NCI-H526 (cell line): ENCODE results near the gene PNLIPRP3.

ENCODE experiments used
- DNase-seq, 2 experiments: peaks; one replicate each; lab custom pipeline; 2025; lab: John Stamatoyannopoulos, UW

The PNLIPRP3 gene

DNA sequence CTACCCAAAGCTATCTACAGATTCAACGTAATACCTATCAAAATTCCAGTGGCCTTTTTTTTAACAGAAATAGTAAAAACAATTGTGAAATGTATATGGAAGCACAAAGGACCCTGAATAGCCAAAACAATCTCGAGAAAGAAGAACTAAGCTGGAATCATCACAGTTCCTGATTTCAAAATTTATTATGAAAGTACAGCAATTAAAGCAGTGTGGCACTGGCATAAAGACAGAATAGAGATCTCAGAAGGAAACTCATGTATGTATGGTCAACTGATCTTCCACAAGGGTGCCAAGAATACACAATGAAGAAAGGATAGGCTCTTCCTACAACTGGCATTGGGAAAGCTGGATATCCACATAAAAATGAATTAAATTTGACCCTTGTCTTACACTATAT, 23.2 kb downstream of the PNLIPRP3 start:
- no peak for DNase-seq

DNA sequence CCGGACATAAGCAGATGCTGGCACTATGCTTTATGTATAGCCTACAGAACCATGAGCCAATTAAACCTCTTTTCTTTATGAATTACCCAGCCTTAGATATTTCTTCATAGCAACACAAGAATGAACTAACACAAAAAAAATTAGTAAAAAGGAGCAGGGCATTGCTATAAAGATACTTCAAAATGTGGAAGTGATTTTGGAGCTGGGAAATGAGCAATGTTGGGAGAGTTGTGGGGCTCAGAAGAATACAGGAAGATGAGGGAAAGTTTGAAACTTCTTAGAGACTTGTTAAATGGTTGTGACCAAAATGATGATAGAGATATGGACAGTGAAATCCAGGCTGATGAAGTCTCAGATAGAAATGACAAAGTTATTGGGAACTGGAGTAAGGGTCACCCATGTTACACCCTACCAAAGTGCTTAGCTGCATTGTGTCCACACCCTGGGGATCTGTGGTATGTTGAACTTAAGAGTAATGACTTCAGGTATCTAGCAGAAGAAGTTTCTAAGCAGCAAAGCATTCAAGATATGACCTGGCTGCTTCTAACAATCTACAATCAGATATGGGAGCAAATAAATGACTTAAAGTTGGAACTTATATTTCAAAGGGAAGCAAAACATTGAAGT, 24.2 kb downstream of the PNLIPRP3 start:
- DNase-seq, result no peak

DNA sequence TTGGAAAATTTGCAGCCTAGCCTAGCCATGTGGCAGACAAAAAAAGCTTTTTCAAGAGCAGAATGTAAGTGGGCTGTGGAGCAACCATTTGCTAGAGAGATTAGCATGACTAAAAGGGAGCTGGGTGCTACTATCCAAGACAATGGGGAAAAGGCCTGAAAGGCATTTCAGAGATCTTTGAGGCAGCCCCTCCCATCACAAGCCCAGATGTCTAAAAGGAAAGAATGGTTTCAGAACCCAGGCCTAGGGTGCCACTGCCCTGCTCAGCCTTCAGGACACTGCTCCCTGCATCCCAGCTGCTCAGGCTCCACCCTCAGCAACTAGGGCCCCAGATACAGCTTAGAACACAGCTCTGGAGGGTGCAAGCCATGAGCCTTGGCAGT, 24.7 kb downstream of the PNLIPRP3 start:
- no peak for DNase-seq

DNA sequence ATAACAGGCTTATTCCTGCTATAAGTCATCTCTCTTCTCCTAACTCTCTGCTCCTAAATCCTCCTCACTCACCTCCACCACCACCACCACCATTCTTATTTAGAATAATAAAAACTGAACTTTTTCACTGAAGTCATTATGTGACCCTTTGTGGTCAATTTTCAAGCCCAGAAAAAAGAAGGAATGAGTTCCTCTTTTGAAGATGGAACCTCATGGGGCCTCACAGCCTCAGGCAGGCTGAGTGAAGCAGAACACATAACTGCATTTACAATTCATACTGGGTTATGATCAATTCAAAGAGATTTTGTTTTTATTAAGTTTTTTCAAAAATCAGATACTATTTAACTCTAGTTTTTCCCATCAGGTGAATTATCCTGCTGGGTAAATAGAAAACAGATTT, 29.8 kb downstream of the PNLIPRP3 start:
- DNase-seq, result no peak

DNA sequence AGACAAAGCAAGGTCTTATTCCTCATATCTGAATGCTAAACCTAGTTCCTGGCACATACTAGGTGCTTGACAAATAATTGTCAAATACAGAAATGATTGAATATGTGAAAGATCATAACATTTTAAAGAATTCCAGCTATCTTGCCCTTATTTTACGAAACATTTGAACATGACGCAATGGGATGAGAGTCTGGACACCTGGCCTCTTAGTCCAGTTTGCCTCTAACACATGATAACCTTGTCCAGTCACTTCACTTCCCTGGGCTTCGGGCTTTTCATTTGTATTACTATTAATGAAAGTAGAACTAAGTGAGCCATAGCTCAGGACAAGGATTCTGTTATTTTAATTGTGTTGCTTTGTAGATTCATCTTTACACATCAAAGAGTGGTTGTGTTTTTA, 32.6 kb downstream of the PNLIPRP3 start:
- no peak for DNase-seq

DNA sequence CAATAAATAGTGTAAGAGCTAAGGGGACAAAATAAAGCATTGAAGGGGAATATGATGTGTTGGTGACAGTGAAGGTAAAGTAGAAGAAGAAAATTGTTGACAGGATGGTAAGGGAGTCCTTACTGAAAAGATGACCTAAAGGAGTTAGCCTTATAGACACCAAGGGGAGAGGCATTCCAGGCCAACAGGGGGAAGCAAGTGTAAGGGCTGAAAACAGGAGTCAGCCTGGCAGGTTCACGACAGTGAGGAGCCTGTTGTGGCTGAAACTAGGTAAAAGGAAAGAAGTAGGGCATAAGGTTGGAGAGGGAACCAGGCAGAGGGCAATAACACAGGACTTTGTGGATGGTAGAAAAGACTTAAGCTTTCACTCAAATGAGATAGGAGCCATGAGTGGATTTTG, 34.0 kb downstream of the PNLIPRP3 start:
- no peak for DNase-seq

DNA sequence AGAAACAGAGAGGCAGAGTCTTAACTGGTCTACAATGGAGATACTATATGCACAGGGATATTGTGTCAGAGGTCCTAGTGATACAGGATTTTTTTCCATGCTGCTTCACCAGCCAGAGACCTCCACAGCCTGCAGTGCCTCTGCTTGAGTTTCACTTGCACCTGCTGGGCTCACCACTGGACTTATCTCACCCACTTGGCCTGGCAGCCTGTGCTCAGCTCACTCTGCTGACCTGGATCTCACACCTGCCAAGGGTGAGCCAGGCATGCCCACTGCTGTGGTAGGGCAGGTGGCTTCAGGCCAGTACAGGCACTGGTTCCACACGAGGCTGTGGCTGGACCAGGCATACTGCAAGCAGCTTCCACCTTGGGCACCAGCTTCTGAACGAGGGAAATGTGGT, 36.6 kb downstream of the PNLIPRP3 start:
- DNase-seq, result no peak

DNA sequence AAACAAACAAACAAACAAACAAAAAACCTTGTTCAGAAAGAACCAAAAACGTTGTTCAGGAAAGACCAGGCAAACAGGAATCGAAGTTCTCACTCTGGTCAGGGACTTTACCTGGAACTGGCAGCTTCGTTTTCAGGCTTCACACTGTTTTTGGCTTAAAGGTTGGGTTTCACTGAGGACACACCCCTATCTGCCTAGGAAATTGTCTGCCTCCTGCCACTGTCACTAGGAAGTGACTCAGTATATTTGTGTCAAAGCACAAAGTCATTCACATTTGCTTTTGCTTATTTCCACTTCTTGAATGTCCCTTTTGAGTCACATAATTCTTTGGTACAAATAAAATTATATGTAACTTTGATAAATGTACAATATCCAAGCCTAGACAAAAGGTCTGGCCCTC, 37.9 kb downstream of the PNLIPRP3 start:
- DNase-seq, result no peak

DNA sequence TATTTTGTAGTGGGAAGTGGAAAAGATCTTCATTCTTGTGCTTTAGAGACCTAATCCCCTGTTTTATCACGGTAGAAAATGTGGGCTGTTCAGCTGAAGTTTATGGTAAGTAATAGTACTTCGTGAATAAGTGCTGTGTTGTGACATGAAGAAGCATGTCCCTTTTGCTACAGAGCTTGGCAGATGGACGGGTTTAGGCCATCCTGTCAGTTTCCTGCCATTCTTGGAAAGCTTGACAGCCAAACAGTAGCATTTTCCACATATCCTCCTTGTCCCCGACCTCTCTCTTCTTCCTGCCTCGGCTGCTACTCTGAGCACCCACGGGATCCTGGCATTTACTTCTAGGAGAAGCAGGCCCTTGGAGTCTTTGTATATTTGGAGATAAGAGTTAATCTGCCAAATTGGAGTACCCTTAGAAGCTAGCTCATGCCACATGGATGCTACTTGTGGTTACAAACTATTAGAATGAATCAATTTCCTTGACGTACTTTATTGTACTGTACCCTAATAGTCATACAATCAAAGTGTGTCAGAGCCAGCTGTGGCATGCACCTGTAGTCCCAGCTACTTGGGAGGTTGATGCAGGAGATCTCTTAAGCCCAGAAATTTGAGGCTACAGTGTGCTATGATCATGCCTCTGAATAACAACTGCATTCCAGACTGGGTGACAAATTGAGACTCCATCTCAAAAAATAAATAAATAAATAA, 39.2 kb downstream of the PNLIPRP3 start:
- DNase-seq, result no peak

DNA sequence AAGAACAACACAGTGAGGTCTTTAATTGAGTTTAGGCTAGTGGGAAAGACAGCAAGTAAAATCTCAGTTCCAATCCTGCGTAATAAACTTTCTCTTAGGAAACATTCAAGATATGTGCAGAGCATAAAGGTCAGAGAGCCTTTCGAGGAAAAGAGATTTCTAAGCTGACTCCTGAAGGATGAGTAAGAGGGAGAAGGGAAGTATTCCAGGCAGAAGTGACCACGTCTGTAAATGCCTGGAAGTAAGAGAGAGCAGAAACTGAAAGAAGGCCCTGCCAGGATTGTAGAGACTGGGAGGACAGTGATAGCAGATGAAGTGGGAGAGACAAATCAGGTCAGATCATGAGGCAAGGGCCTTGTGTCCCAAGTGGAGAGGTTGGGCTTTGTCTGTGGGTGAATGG, 41.8 kb downstream of the PNLIPRP3 start:
- DNase-seq, result no peak

DNA sequence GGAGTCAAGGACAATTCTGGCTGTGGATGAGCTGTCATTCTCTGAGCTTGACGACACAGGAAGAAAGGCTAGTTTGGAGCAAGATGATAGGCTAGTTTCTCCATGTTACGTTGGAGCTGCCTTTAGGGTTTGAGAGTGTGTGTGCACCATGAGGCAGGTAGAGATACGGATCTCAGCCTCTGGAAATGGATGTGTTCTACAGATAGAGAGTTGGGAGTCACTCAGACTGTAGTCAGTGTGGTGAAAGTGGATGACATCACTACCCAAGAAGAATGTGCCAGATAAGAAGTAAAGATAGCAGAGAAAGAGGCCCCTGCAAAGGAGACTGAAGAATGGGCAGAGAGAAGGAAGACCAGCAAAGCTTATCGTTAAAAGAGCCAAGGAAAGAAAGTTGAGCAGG, 42.4 kb downstream of the PNLIPRP3 start:
- DNase-seq, result no peak

DNA sequence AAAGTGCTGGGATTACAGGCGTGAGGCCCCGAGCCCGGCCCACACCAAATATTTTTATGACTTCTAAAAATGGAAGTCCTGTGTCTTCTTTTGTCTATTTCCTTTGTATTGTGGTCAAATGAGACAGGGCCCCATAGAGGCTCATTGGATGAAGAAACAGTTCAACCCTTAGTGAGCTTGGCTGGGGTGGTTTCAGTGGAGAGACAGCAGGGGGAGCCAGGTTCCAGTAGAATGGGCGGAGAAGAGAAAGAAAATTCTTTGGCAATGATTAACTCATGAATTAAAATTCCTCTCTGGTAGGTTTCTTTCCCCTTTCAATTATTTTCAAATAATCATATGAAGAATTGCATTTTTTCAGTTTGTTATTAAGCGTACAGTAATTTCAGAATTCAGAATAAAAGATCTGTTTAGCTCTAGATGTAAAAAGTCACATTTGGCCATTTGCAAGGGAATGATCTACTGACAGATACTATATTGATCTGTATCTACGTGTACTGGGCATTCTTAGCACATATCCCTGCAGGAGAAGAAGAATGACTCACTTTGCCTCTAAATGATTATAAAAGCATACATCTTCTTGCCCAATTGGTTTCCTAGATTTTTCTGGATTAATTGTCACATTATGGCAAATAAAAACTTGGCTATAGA, 43.2 kb downstream of the PNLIPRP3 start:
- peak; percentile 9 to 48 for DNase-seq

DNA sequence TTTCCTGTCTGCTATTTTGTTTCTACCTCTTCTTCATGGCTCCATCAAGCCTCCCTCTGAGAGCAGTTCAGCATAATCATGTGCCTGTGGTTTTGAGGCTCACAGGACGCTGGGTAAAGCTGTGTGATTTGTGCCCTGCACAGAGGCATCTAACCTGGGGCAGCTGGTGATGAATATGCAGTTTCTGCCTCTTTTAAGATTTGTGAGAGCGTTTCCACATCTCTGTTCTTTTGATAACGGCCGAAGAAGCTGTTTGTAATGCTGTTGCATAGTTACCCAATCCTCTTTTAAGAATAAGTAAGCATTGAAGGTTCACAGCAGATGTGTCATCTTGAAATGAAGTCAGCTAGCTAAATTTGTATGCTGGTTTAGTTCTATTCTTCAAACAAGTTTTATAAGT, 45.2 kb downstream of the PNLIPRP3 start:
- DNase-seq, result no peak

DNA sequence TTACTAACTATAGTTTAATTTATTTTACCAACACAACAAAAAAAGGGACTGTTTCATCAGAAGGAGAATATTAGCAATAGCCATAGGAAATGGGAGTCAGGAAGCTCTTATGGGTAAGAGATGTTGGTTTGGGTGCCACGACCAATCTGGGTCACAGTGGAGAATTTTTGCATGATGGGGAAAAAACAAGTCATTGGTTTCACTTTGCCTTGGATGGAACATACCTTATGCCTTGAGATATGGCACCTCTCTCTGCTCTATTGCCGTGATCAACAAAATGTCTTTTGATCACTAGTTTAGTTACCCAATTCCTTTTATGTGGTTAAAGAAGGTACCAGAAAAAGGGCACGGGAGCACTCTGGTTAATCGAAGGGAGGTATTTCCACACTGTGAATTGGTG, 48.2 kb downstream of the PNLIPRP3 start:
- DNase-seq, result no peak

DNA sequence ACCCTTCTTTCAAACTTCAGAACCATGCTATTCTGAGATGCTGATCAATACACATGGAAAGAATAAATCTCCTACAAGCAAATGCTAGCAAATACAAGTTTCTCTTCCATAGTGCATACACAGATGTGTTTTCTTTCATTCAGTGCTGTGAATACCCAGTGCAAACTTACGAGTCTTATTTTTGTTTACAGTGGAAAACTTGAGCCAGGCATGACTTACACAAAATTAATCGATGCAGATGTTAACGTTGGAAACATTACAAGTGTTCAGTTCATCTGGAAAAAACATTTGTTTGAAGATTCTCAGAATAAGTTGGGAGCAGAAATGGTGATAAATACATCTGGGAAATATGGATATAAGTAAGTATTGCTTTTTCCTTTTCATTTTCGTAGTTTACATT, 48.8 kb downstream of the PNLIPRP3 start:
- no peak for DNase-seq

DNA sequence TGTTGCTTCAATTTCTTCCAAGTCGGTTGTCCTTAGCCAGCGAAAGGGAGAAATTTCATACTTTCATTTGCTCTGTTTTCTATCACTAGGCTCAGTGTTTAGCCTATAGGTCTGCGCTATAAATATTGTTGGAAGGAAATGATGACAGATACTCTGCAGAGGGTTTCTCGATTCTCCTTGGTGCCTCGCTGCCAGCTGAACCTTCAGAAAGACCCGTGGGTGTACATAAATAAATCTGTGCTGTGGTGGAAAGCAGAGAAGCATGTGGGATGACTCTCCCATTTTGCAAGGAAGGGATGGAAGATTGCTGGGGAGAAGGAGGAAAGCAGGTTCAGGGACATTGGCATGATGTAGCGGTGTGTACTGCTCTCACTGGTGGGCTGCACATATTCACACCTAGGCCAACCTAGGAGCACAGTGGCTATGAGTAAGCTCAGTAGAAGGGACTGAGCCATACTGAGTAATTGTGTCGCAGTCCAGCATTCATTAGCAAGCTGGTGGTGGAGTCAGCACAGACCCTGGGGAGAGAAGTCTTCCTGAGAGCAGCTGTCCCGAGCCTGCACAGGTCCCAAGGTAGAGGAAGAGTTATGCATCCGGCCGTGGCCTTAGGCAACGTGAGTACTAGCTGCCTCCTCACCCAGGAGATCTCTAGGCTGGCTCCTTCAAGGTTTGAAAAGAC, 50.5 kb downstream of the PNLIPRP3 start:
- DNase-seq, result no peak

DNA sequence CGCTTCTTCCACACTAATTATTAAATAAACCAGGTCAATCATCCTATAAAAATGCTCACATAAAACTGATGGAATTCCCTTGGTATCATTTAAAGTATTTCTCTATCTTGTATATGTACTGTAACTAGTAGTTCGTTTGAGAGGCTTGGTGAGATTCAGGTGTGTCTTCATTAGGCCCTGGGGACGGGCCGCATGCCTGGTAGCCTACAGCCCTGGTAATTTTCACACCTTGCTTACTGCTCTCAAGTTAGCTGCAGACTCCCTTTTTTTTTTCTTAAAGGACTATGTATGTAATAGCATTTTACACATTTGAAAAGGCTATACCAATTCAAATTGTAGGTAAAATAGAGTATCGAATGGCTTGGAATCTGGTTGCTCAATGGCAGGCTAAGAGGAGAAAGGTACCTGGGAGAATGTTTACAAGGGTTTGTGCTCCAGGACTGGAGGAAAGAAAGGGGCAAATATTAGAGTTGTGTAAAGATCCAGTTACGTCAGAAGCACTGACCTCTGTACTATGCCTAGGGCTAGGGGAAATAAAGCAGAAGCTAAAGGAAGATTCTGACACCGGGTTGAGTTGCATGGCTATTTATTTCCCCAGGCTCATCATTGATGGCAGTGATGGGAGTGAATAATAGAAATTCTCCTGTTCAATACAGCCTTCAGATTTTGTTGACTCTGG, 59.3 kb downstream of the PNLIPRP3 start:
- no peak for DNase-seq

DNA sequence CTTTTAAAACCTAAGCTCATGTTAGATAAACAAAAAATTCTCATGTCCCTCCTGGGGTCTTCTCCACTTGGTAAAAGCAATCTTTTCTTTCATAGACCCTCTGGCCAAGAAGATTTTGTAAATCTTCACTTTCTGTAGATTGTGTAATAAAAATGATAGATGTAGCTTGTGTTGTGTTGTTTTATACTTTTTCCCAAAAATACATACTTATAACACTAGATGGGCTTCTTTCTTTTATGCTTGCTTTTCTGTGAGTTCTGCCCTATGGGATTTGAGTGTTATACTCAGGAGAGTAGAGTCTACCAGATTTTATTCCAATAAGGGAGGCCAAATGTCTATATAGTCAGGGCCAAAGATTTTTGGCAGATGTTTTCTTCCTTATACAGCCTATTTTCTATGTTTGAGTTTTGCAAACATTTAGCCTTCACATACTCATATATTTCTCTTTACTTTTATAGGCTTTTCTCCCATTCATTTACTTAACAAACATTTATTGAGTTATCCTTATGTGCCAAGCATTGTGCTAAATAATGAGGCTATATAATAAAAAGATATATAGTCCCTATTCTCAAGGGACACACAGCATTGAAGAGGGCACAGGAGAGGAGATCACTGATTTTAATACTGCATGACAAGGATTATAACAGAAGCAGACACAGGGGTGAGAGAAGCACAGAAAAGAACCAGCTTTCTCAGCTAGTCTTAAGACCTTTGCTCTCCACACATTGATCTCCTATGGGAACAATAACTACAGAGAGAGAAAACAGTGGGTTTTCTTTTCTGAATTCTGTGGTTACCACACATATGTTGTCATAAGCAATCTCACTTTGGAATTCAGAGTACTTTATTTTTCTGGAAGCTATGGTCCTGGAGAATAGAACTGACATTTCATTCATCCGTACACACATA, 60.1 kb downstream of the PNLIPRP3 start:
- no peak for DNase-seq

DNA sequence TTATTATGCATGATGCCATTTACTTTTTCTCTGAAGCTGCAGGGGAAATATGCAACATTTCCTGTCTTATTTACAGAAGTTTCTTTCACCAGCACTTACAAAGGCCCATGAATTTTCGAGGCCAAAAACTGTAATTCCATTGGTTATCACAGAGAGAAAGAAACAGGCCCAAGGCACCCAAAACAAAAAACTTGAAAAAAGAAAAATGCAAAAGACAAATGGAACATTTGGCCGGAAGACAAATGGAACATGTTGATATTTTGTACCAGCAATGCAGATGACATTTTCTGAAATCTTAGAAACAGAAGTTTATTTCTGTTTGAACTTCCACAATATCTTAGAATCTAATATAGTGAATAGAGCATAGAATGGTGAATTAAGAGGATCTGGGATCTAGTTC, 61.8 kb downstream of the PNLIPRP3 start:
- no peak for DNase-seq

DNA sequence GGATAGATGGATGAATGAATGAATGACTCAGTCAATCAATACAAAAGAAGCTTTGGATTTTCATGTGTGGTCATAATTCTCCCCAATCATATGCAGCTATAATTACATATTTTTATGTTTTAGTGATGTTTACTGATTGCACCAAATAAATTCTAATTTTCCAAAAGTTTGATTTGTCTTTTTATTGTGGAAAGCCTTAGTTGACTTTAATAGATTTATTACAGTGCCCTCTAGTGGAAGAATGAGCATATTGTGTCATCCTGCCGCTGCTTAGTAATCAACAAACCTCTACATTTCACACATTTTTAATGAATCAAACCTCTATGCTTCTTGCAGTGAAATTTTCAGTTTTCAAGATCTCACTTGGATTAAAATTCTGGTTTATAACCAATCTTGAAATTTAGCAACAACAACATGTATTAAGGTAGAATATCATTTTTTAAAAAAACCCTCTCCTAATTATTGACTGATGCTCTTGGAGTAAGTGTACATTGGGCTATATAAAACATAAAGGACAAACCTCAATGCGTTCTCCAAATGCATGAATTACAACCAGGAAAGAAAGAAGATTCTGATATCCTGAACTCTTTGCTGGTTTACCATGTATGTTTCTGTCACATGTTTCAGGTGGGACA, 62.5 kb downstream of the PNLIPRP3 start:
- peak in 1 of 2 experiments; percentile 19 for DNase-seq

DNA sequence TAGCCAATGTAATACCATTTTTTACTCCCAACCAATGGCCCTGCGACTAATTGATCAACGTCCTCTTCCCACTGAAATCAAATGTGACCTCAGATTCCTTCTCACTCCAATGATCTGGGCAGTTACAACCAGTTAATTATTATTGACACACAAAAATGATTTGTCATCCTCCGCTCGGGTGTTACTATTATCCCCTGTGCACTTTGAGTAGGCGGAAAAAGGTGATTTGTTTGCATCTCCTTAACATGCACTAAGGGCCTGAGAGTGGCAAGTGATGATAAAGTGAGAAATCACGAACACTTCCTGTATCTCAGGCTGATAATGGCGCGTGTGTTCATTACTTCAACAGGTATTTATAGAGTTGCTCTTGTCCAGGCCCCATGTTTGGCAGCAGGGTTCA, 77.1 kb downstream of the PNLIPRP3 start:
- no peak for DNase-seq
